RWPE1 (cell line): Measurements from ENCODE around the gene AMOTL1.

Experiments
- CTCF ChIA-PET: fragments of 350-600 bp; sonication (Branson Sonifier 250); formaldehyde crosslinking; extraction: SDS; loops from one replicate; lab custom pipeline; 2021; lab: Yijun Ruan, JAX
- POLR2A ChIA-PET: fragments of 400-600 bp; formaldehyde crosslinking; extraction: SDS; loops from one replicate; lab custom pipeline; 2020; ENCODE audit warnings: antibody characterized with exemption; ENCODE audit not compliant: low non-redundant PET; lab: Yijun Ruan, JAX
- DNase-seq: peaks from one replicate; pipeline ENCODE4 v3.0.0; 2012; ENCODE audit warnings: low spot score
- H3K27ac ChIP-seq: fragments of 450-650 bp; 2 replicates; pipeline ENCODE4 v1.5.1; 2017
- CTCF ChIP-seq: fragments of 450-650 bp; conservative IDR thresholded peaks from 2 replicates; pipeline ENCODE4 v1.5.1; 2017; ENCODE audit warnings: low read depth, mild to moderate bottlenecking

Gene AMOTL1

GRCh38 chr11:94825481-94825880 is 57.3 kb downstream of the AMOTL1 start:
- H3K27ac ChIP-seq = no peak overlapping the region
- ChIA-PET POLR2A (no interaction called here), CTCF (interaction anchor here (1.6 kb wide), 1 partner anchor 12 kb away, joined by 5 read pairs; no protein-coding TSS in a partner anchor)

GRCh38 chr11:94826415-94826814 is 58.3 kb downstream of the AMOTL1 start:
- no peak for DNase-seq
- POLR2A ChIA-PET = no interaction called here
- TF ChIP-seq CTCF = no peak
- CTCF ChIA-PET = interaction anchor here (1.6 kb wide), 1 partner anchor 11 kb away, joined by 5 read pairs; no protein-coding TSS in a partner anchor
- H3K27ac ChIP-seq = no peak overlapping the region

More at GRCh38 chr11:94825481-94825880, 57.3 kb downstream of the AMOTL1 start:
- DNase-seq = no peak
- TF ChIP-seq CTCF = no peak

GRCh38 chr11:94828088-94828487 is 59.9 kb downstream of the AMOTL1 start:
- H3K27ac ChIP-seq = no peak overlapping the region
- no peak for DNase-seq
- CTCF ChIA-PET = interaction anchor here (1.3 kb wide), 1 partner anchor 8 kb away, joined by 3 read pairs; no protein-coding TSS in a partner anchor
- POLR2A ChIA-PET = no interaction called here
- TF ChIP-seq CTCF = no peak

- CTCF ChIA-PET = no interaction called here
- no peak overlapping the region for H3K27ac ChIP-seq
- no peak for TF ChIP-seq CTCF
- POLR2A ChIA-PET = no interaction called here
- no peak for DNase-seq
Observed at GRCh38 chr11:94830722-94831510, 62.8 kb downstream of the AMOTL1 start.

GRCh38 chr11:94831529-94831928 is 63.4 kb downstream of the AMOTL1 start:
- no peak for TF ChIP-seq CTCF
- POLR2A ChIA-PET = no interaction called here
- H3K27ac ChIP-seq = no peak overlapping the region
- CTCF ChIA-PET = no interaction called here
- DNase-seq = no peak

- DNase-seq = no peak
- POLR2A ChIA-PET = no interaction called here
- no peak for TF ChIP-seq CTCF
- CTCF ChIA-PET = no interaction called here
- H3K27ac ChIP-seq = no peak overlapping the region
Observed at GRCh38 chr11:94832604-94833235, 64.6 kb downstream of the AMOTL1 start.
